ENCODE results near the gene FRAT1. TPM values are rescaled to one million over a fixed set of nuclear protein-coding genes. Genes with fewer than 3 reads are reported as not detected.

Gene FRAT1
- total and polyA plus RNA-seq, 10 of the 15 experiments (the other 5 are each of a cell fraction or from before 2014, with no cell fraction given) = 0.07 to 0.73 (median 0.26) TPM

DNA sequence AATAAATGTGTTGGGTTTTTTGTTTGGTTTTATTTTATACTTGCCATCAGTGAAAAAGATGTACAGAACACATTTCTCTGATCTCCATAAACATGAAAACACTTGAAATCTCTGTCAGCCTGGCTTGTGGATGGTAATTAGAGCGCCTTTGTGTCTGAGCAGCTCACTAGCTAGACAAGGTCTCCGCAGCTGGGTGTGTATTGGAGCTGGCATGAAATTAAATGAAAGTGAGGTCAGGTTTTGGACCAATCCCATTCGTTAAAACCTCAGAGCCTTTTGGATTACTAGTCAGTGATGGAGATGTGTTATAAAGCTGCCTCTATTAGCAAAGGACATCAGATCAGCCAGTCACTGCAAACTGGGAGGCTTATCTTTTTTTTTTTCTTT, 2.7 kb downstream of the FRAT1 start:
- TF ChIP-seq CREB1 (IDR thresholded peaks at IDR 0.05; ENCODE audit: low read depth) = no peak
- TF ChIP-seq ZBED1 (IDR thresholded peaks at IDR 0.05; ENCODE audit: borderline replicate concordance) = no peak
- no peak for TF ChIP-seq IRF4 (IDR thresholded peaks at IDR 0.05; ENCODE audit: low read depth, low read length)
- TF ChIP-seq, protein P1, sequence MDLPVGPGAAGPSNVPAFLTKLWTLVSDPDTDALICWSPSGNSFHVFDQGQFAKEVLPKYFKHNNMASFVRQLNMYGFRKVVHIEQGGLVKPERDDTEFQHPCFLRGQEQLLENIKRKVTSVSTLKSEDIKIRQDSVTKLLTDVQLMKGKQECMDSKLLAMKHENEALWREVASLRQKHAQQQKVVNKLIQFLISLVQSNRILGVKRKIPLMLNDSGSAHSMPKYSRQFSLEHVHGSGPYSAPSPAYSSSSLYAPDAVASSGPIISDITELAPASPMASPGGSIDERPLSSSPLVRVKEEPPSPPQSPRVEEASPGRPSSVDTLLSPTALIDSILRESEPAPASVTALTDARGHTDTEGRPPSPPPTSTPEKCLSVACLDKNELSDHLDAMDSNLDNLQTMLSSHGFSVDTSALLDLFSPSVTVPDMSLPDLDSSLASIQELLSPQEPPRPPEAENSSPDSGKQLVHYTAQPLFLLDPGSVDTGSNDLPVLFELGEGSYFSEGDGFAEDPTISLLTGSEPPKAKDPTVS (IDR thresholded peaks at IDR 0.05; ENCODE audit: low read depth, low read length) = no peak
- TF ChIP-seq JUNB (IDR thresholded peaks at IDR 0.05) = no peak
- no peak for TF ChIP-seq ASH2L (IDR thresholded peaks at IDR 0.05; ENCODE audit: borderline replicate concordance, low read depth)
- no peak for TF ChIP-seq SP1 (IDR thresholded peaks at IDR 0.05; ENCODE audit: low read depth, low read length)
- TF ChIP-seq TCF12 (IDR thresholded peaks at IDR 0.05; ENCODE audit: low read depth, low read length) = no peak
- no peak for TF ChIP-seq FOXM1 (IDR thresholded peaks at IDR 0.05; ENCODE audit: low read depth, low read length)
- TF ChIP-seq TAF1 (IDR thresholded peaks at IDR 0.05; ENCODE audit: borderline replicate concordance, low read depth, low read length) = no peak
- CTCF ChIA-PET = interaction anchor here (0.7 to 1.5 kb wide), 2 partner anchors 11 to 43 kb away, joined by 3 to 5 read pairs; no protein-coding TSS in a partner anchor
- Histone ChIP-seq H3K9ac (ENCODE audit: control insufficient read depth, insufficient read depth, low read length) (no peak overlapping the region), H3K27me3 (replicated peaks in 1 of 2; ENCODE audit: control insufficient read depth in 2 of 2, insufficient read depth in 2 of 2, low read length in 1 of 2) (peaks cover 12% of the 10 kb centered on the region in 2 experiments), H3K4me1 (ENCODE audit: control insufficient read depth, insufficient read depth, low read length) (peaks cover 7% of the 10 kb centered on the region), H3K36me3 (ENCODE audit: control insufficient read depth in 2 of 2, insufficient read depth in 2 of 2, low read length in 1 of 2) (no peaks in the 10 kb centered on the region), H3K4me3 (no peak overlapping the region), H3K27ac (ENCODE audit: control insufficient read depth, insufficient read depth) (no peak overlapping the region), H2AFZ (ENCODE audit: control insufficient read depth, low read depth, low read length) (no peak overlapping the region), H3K79me2 (ENCODE audit: control insufficient read depth, insufficient read depth, low read length) (no peaks in the 10 kb centered on the region), H3K4me2 (ENCODE audit: control insufficient read depth, insufficient read depth) (no peak overlapping the region), H4K20me1 (ENCODE audit: control insufficient read depth, insufficient read depth) (no peaks in the 10 kb centered on the region), H3K9me3 (replicated peaks; ENCODE audit: control insufficient read depth, insufficient read depth, low read length) (no peaks in the 10 kb centered on the region)
- in situ Hi-C loops (cut with MboI) = no loop called here
- intact Hi-C loops (cut with micrococcal nuclease; ENCODE audit: unreplicated experiment) = no loop called here
- WGBS (ENCODE audit: insufficient coverage, insufficient replicate concordance, low lambda C conversion rate, missing lambda C conversion rate) = 58% methylated on average over 3 of the region's 3 CpGs
- no peak for DNase-seq (ENCODE audit: low read depth, low spot score)
- BruUV-seq (replicated peaks) = no TSS peak
- ATAC-seq = no peak
- no peak for FAIRE-seq
- RAD21 ChIA-PET (ENCODE audit: unreplicated experiment) = no interaction called here
- SMC1A ChIA-PET (ENCODE audit: uncharacterized antibody, unreplicated experiment) = interaction anchor here (0.7 to 1.0 kb wide), 2 partner anchors 43 to 1593 kb away, joined by 3 to 4 read pairs; no protein-coding TSS in a partner anchor
- POLR2A ChIA-PET = interaction anchor here (1.1 kb wide), 1 partner anchor 10 kb away, joined by 4 read pairs; no protein-coding TSS in a partner anchor
